Immature natural killer cell (primary cell): Measurements from ENCODE around the gene TMEM214. TPM values are rescaled to one million over a fixed set of nuclear protein-coding genes. Genes with fewer than 3 reads are reported as not detected.

Experiments used
- DNase-seq, 3 donors: peaks; one replicate each; pipeline ENCODE4 v3.0.0; 2022; ENCODE audit warnings: mixed read lengths in 1 of 3
- H3K27ac Mint-ChIP-seq, 6 donors: one replicate each; pipeline ENCODE4 v1.8.0; 2020; ENCODE audit warnings: mixed read lengths in 6 of 6, mild to moderate bottlenecking in 5 of 6, inconsistent platforms in 4 of 6, moderate library complexity in 3 of 6
- H3K27me3 Mint-ChIP-seq, 3 donors: one replicate each; pipeline ENCODE4 v1.8.0; 2020 to 2021; ENCODE audit warnings: low read depth in 3 of 3, mild to moderate bottlenecking in 3 of 3, mixed read lengths in 3 of 3, moderate library complexity in 3 of 3, inconsistent platforms in 1 of 3
- H3K36me3 Mint-ChIP-seq, 3 donors: one replicate each; pipeline ENCODE4 v1.8.0; 2020; ENCODE audit warnings: mixed read lengths in 3 of 3, inconsistent platforms in 2 of 3, mild to moderate bottlenecking in 2 of 3
- H3K4me1 Mint-ChIP-seq, 2 donors: one replicate each; pipeline ENCODE4 v1.8.0; 2020; ENCODE audit warnings: inconsistent platforms in 2 of 2, mild to moderate bottlenecking in 2 of 2, mixed read lengths in 2 of 2, moderate library complexity in 1 of 2
- H3K4me3 Mint-ChIP-seq, 5 donors: one replicate each; pipeline ENCODE4 v1.8.0; 2020; ENCODE audit warnings: mild to moderate bottlenecking in 5 of 5, mixed read lengths in 5 of 5, inconsistent platforms in 3 of 5, moderate library complexity in 3 of 5
- H3K9me3 Mint-ChIP-seq, 6 donors: one replicate each; pipeline ENCODE4 v1.8.0; 2020; ENCODE audit warnings: mild to moderate bottlenecking in 6 of 6, mixed read lengths in 6 of 6, inconsistent platforms in 4 of 6, moderate library complexity in 3 of 6
- polyA plus RNA-seq, 3 donors: library from polyadenylated mRNA; unstranded; fragments of 300-500 nt; fragmentation: Illumina TruSeq; gene quantifications; one replicate each; pipeline ENCODE4 v1.2.3, GENCODE V29; 2021

TMEM214 gene
- polyA plus RNA-seq, 3 donors from 2014 or later, result 16.6 to 48.3 (median 17.6) TPM

DNA sequence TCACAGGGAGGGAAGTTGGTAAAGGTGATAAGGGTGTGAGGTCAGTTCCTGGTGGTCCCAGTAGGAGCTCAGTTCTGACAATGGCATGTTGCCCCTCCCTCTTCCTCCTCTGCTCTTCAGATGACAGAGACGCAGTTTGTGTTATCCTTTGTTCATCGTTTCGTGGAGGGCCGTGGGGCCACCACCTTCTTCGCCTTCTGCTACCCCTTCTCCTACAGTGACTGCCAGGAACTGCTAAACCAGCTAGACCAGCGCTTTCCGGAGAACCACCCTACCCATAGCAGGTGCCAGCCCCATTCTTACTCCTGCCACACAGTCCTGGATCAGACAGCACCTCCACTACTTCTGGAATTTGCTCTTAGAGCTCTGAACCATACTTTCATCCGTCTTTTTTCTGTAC, 21.0 kb downstream of the TMEM214 start:
- H3K9me3 Mint-ChIP-seq, result peaks cover 0 to 11% (median 5%) of the 10 kb centered on the region in 6 donors
- H3K4me1 Mint-ChIP-seq, result peaks cover 20 to 28% of the 10 kb centered on the region in 2 donors
- peak overlapping the region in 1 of 5 donors; percentile 1 for H3K4me3 Mint-ChIP-seq
- H3K36me3 Mint-ChIP-seq, result peaks cover 3 to 11% (median 8%) of the 10 kb centered on the region in 3 donors
- peaks cover 22 to 28% (median 24%) of the 10 kb centered on the region in 3 donors for H3K27me3 Mint-ChIP-seq
- no peak for DNase-seq
- H3K27ac Mint-ChIP-seq, result no peak overlapping the region

DNA sequence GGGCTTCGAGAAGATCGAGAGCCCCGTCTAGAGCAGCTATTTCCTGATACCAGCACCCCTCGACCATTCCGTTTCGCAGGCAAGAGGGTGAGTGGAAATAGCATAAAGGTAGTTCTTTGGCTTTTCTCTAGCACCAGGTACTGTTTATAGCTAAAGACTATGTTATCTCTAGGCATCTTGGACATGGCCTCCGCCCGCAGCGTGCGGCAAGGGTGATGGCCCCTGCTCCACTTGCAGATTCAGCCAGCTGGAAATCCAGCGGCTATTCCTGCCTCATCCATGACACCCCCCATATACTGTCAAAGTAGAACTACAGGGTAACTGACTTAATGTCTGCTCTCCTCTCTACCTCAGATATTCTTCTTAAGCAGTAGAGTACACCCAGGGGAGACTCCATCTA, 22.0 kb downstream of the TMEM214 start:
- H3K9me3 Mint-ChIP-seq, result peaks cover 0 to 11% (median 5%) of the 10 kb centered on the region in 6 donors
- peaks cover 3 to 11% (median 8%) of the 10 kb centered on the region in 3 donors for H3K36me3 Mint-ChIP-seq
- peak overlapping the region in 1 of 6 donors; percentile 2 for H3K27ac Mint-ChIP-seq
- H3K4me1 Mint-ChIP-seq, result peaks cover 15 to 22% of the 10 kb centered on the region in 2 donors
- no peak overlapping the region for H3K4me3 Mint-ChIP-seq
- DNase-seq, result no peak
- peaks cover 15 to 22% (median 18%) of the 10 kb centered on the region in 3 donors for H3K27me3 Mint-ChIP-seq

DNA sequence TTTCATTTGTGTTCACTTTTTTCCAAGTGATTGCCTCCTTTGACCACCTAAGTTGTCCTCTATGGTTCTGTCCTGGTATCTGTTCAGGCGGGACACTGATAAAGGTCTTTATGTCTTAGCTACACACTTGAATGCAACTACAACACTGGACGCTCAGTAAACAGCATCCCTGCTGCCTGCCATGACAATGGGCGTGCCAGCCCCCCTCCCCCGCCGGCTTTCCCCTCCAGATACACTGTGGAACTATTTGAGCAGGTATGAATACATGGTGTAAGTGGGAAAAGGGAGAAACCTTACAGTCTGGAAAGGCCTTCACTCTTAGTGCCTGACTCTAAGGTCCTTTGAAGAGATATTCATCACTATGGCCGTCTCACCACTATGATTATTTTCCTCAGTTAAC, 24.4 kb downstream of the TMEM214 start:
- DNase-seq, result no peak
- Mint-ChIP-seq H3K27me3 (peaks cover 0 to 1% (median 1%) of the 10 kb centered on the region in 3 donors), H3K9me3 (no peaks in the 10 kb centered on the region), H3K4me3 (no peak overlapping the region), H3K36me3 (peaks cover 0 to 11% (median 3%) of the 10 kb centered on the region in 3 donors), H3K4me1 (peaks cover 4 to 5% of the 10 kb centered on the region in 2 donors), H3K27ac (no peak overlapping the region)

DNA sequence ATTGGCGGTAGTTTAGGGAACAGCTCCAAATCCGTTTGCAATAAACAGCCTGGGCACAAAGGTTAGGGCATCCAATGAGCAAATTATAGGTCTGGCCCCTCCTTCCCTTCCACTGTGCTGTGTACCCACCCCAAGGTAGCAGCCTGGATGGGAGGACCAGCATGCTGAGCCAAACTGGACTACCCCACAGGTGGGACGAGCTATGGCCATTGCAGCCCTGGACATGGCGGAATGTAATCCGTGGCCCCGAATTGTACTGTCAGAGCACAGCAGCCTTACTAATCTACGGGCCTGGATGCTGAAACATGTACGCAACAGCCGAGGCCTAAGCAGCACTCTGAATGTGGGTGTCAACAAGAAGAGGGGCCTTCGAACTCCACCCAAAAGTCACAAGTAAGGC, 25.4 kb downstream of the TMEM214 start:
- H3K27ac Mint-ChIP-seq, result no peak overlapping the region
- H3K36me3 Mint-ChIP-seq, result peaks cover 4 to 11% (median 7%) of the 10 kb centered on the region in 3 donors
- no peaks in the 10 kb centered on the region for H3K9me3 Mint-ChIP-seq
- no peak overlapping the region for H3K4me3 Mint-ChIP-seq
- DNase-seq, result no peak
- H3K27me3 Mint-ChIP-seq, result peaks cover 0 to 2% (median 1%) of the 10 kb centered on the region in 3 donors
- peaks cover 3 to 5% of the 10 kb centered on the region in 2 donors for H3K4me1 Mint-ChIP-seq

DNA sequence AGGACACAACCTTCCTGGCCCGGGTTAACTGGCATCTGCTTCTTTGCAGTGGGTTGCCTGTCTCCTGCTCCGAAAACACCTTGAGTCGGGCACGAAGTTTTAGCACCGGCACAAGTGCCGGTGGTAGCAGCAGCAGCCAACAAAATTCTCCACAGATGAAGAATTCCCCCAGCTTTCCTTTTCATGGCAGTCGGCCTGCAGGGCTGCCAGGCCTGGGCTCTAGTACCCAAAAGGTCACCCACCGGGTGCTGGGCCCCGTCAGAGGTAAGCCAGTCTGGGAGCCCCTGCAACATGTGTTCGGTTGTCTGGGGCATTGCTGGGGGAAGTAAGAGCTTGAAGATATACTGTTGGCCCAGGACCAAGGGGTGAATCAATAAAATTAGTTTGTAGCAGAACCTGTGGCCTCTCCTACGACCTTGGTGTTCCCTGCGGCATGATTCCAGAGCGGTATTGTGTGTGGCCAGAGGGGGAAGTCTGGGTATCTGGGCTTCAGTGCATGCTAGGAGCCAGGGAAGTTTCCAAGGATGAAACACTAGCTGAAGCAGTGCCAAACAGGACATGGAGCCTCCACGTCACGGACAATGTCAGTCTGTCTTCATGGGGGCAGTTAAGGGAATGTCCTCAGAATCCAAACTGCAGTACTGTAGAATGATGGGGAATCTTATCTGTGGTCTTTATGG, 26.5 kb downstream of the TMEM214 start:
- DNase-seq, result no peak
- Mint-ChIP-seq H3K4me3 (no peak overlapping the region), H3K4me1 (peaks cover 3 to 5% of the 10 kb centered on the region in 2 donors), H3K27me3 (peaks cover 0 to 4% (median 1%) of the 10 kb centered on the region in 3 donors), H3K36me3 (peaks cover 4 to 11% (median 7%) of the 10 kb centered on the region in 3 donors), H3K9me3 (no peaks in the 10 kb centered on the region), H3K27ac (no peak overlapping the region)

DNA sequence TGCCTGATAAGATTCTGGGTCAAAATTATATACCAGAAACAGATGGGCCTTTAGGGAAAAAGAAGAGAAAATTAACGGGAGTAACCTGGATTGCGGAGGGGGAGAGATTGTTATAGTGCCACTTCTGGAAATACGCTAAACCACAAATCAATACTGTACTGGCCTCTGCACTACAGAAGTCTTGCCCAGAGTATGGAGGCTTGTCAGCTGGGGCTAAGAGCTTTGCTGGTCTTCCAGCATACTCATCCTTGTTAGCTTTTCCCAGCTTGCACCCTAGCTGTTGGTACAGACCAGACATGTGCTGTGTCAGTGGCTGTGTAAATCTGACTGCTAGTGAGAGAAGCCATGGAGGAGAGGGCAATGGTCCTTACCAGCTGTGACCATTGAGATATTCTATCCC, 27.6 kb downstream of the TMEM214 start:
- peaks cover 4 to 8% (median 7%) of the 10 kb centered on the region in 3 donors for H3K36me3 Mint-ChIP-seq
- peaks cover 3 to 7% of the 10 kb centered on the region in 2 donors for H3K4me1 Mint-ChIP-seq
- H3K27ac Mint-ChIP-seq, result peak overlapping the region in 1 of 6 donors; percentile 23
- H3K4me3 Mint-ChIP-seq, result no peak overlapping the region
- peaks cover 0 to 4% (median 1%) of the 10 kb centered on the region in 3 donors for H3K27me3 Mint-ChIP-seq
- H3K9me3 Mint-ChIP-seq, result no peaks in the 10 kb centered on the region
- DNase-seq, result no peak

DNA sequence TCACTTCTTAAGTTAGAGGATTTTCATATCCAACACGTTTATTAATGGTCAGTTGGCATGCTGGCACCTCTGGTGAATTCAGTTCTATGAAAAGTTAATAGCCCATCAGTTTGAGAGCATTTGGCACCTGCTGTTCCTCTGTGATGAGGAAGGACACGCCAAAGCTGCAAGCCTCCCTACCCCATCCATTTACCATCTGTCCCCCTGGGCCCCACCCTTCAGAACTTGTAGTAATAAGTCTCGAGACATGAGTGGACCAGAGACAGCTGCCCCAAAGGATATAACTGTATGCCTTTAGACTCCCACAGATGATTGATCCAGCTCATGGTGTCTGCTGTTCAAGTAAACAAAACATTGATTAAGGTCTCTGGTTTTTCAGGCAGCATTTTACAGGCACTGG, 32.4 kb downstream of the TMEM214 start:
- Mint-ChIP-seq H3K4me3 (no peak overlapping the region), H3K4me1 (peaks cover 23 to 47% of the 10 kb centered on the region in 2 donors), H3K27ac (no peak overlapping the region), H3K9me3 (no peaks in the 10 kb centered on the region), H3K36me3 (peaks cover 8 to 21% (median 16%) of the 10 kb centered on the region in 3 donors), H3K27me3 (peaks cover 0 to 4% (median 0%) of the 10 kb centered on the region in 3 donors)
- no peak for DNase-seq

DNA sequence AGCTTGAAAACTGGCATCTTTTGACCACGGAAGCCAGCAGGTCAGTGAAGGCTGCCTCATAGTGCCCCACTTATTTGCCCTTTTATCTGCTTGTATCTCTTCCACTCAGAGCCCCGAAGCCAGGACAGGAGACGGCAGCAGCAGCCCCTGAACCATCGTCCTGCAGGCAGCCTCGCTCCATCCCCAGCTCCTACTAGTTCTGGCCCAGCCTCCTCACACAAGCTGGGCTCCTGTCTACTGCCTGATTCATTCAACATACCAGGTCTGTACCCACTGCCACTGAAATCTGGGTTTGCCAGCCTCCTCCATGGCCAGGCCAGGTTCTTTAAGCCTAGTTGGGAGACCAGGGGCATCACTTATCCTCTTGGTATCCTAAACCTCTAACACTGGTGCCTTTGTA, 34.6 kb downstream of the TMEM214 start:
- no peak for DNase-seq
- peaks cover 0 to 4% (median 0%) of the 10 kb centered on the region in 3 donors for H3K27me3 Mint-ChIP-seq
- peak overlapping the region in 3 of 6 donors; percentile 14 to 35 (median 32) for H3K27ac Mint-ChIP-seq
- H3K36me3 Mint-ChIP-seq, result peaks cover 8 to 18% (median 16%) of the 10 kb centered on the region in 3 donors
- H3K4me1 Mint-ChIP-seq, result peaks cover 38 to 62% of the 10 kb centered on the region in 2 donors
- no peak overlapping the region for H3K4me3 Mint-ChIP-seq
- H3K9me3 Mint-ChIP-seq, result peaks cover 0 to 2% (median 0%) of the 10 kb centered on the region in 6 donors

DNA sequence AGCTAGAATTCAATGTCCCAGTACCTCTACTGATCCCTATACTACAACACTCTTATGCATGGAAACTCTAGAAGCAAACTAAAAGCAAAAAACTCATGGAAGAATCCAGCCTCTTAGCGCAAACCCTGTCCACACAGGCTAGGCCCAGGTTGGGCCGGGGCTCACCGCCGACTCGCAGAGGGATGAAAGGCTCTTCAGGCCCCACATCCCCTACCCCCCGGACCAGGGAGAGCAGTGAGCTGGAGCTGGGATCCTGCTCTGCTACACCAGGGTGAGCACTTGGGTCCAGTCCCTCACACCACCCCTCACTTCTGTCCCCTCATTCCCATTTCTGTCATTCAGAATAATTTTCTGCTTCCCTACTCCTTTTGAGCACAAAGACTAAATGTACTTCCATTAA, 36.7 kb downstream of the TMEM214 start:
- Mint-ChIP-seq H3K27ac (peak overlapping the region; percentile 31 to 57 (median 50)), H3K36me3 (peaks cover 4 to 18% (median 12%) of the 10 kb centered on the region in 3 donors), H3K9me3 (peaks cover 0 to 2% (median 0%) of the 10 kb centered on the region in 6 donors), H3K27me3 (no peaks in the 10 kb centered on the region), H3K4me3 (peak overlapping the region in 4 of 5 donors; percentile 43 to 98 (median 70)), H3K4me1 (peaks cover 52 to 78% of the 10 kb centered on the region in 2 donors)
- no peak for DNase-seq

DNA sequence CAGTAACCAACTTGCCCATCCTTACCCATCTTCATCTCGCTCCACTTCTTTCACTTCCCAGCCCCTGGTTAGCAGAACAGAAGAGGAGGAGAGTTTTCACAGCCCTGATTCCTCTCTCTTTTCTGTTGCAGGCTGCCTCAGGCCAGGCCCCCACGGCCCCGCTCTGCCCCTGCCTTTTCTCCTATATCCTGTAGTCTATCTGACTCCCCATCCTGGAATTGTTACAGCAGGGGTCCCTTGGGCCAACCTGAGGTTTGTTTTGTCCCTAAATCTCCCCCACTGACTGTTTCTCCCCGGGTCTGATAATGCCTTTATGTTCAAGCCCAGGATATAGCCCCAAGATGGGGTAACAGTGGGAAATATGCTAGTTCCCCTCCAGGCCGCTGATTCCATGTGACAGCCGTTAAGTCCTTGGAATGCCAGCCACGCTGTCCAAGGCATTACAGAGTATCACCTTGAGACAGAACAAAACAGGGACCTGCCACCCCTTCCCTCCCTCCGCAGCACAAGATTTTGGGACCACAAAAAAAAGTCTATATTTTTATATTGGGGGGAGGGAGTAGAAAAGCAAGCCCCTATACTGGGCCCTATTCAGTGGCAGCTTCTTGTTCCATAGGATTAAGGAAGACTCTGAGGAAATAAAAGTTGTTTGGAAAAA, 37.3 kb downstream of the TMEM214 start:
- peaks cover 59 to 84% of the 10 kb centered on the region in 2 donors for H3K4me1 Mint-ChIP-seq
- H3K9me3 Mint-ChIP-seq, result peaks cover 0 to 2% (median 0%) of the 10 kb centered on the region in 6 donors
- no peak for DNase-seq
- peak overlapping the region; percentile 52 to 98 (median 96) for H3K27ac Mint-ChIP-seq
- H3K36me3 Mint-ChIP-seq, result peaks cover 4 to 18% (median 12%) of the 10 kb centered on the region in 3 donors
- no peaks in the 10 kb centered on the region for H3K27me3 Mint-ChIP-seq
- peak overlapping the region; percentile 97 to 98 (median 98) for H3K4me3 Mint-ChIP-seq

DNA sequence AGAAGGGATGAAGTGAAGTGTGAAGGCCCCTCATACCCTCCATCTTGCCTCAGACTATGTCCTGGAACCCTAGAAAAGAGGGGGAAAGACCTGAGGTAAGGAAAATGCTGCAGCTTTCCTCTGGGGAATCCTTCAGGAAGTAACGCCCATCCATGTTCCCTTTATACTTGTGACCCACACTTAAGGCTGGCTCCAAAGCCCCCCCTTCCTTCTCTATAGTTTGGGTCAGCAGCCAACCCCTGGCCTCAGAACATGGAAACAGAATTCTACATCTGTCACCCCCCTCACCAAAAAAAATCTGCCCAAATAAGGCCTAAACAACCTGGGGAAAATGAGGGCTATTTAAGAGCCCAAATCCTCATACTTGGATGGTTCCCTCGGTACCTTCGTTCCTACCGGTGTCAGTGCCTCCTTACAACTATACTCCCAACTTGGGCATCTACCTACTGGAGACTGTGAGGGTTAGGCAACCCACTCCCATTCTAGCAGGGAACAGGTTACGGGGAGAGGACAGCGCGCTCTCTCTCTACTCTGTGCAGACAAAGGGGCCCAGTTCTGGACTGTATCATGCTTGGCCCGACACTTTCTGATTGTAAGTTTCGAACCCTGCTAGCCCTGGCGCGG, 38.0 kb downstream of the TMEM214 start:
- no peak for DNase-seq
- Mint-ChIP-seq H3K27ac (peak overlapping the region; percentile 92 to 98 (median 96)), H3K36me3 (peaks cover 4 to 14% (median 12%) of the 10 kb centered on the region in 3 donors), H3K4me1 (peaks cover 63 to 85% of the 10 kb centered on the region in 2 donors), H3K27me3 (no peaks in the 10 kb centered on the region), H3K9me3 (peaks cover 0 to 2% (median 0%) of the 10 kb centered on the region in 6 donors), H3K4me3 (peak overlapping the region; percentile 97 to 98 (median 98))

DNA sequence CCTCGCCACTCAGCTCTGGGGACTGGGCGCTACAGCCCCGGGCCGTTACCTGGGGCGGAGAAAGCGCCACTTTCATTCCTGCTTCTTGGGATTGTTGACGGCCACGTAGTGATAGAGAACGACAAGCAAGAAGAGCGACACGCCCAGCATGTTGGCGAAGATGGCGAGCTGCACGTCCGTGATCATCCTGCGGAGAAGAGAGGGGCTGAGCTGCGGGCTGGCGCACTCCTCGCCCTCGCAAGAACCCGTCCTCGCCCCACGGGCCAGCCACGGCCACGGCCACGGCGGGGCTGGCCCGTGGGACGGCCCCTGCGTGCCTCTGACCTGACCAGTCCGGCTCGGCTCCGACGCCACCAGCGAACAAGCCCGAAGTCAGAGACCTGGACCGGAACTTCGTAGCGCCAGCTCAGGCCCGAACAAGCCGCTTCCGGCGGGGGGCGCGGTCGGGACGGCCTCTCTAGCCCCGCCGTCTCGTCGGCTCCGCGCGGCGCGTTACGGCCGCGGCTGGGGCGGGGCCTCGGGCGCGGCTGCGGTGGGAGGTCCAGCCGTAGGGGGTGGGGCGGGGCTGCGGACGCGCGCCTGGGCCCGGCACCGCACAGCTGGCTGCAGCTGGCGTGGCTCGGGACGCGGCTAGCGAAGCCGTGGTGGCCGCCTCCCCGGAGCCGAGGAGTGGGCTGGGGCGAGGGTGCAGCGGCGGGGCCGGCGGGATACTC, 38.7 kb downstream of the TMEM214 start, which contains the start of gene OST4:
Gene OST4, minus strand, starts transcription at position 378 of the 713 bp plus-strand sequence.
- peaks cover 4 to 12% (median 9%) of the 10 kb centered on the region in 3 donors for H3K36me3 Mint-ChIP-seq

More for the DNA sequence above, 38.7 kb downstream of the TMEM214 start, which contains the start of gene OST4:
- H3K27ac Mint-ChIP-seq, result peak within 1 kb of the TSS; percentile 92 to 98 (median 96)
- H3K27me3 Mint-ChIP-seq, result no peaks in the 10 kb centered on the region
- H3K9me3 Mint-ChIP-seq, result peaks cover 0 to 2% (median 0%) of the 10 kb centered on the region in 6 donors
- H3K4me1 Mint-ChIP-seq, result peaks cover 66 to 85% of the 10 kb centered on the region in 2 donors
- peak; percentile 90 to 92 (median 91) for DNase-seq
- H3K4me3 Mint-ChIP-seq, result peak within 1 kb of the TSS; percentile 97 to 98 (median 98)
